Lung microvascular endothelial cell (primary cell): ENCODE results near the gene SLIT1. TPM values are rescaled to one million over a fixed set of nuclear protein-coding genes. Genes with fewer than 3 reads are reported as not detected.

ENCODE experiments used
- DNase-seq, 2 donors: peaks; one replicate each; pipeline versions ENCODE4 v3.0.0 to v3.0.0-alpha.2; 2010; ENCODE audit warnings: low read depth in 2 of 2
- total RNA-seq: library from RNA; depleted of rRNA; stranded (reverse); fragments of >200 nt; gene quantifications from 2 replicates; pipeline ENCODE4 v1.2.1, GENCODE V29; 2014

The SLIT1 gene
- total RNA-seq, 1 donor from 2014 or later, result not detected

DNA sequence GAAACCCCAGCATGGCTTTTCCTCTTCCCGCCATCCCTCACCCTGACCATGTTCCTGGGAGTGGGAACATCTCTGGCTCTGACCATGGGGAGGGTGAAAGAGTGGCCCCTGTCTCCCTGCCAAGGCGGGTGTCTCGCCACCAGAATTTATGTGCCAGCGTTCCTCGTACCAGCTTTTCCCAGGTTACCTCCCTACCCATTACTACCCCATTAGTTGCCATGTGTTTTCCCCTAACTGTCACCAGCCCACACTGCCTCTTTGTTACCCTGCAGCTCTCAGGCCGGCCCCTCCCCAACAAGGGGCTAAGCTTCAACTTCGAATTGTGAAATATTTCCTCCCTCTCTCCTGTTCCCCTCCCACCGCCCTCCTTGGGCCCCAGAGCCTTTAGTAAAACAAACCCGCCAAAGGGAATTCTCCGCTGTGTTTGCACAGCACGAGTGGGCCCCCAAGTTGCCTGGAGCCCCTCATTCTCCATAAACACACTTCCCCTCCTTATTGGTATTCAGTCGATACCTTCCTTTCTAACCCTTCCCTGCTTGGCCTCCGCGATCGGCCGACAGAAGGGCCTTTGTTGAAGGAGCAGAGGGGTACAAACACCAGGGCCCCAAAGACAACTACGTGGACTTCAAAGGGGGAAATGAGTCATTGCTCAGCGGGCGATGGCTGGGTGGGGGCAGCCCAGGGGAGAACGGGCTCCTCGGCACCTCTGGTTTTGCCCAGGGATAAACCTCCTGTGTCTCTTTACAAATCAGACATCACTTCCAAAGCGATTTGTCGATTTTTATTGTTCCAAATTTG is 45.5 kb downstream of the SLIT1 start:
- no peak for DNase-seq

DNA sequence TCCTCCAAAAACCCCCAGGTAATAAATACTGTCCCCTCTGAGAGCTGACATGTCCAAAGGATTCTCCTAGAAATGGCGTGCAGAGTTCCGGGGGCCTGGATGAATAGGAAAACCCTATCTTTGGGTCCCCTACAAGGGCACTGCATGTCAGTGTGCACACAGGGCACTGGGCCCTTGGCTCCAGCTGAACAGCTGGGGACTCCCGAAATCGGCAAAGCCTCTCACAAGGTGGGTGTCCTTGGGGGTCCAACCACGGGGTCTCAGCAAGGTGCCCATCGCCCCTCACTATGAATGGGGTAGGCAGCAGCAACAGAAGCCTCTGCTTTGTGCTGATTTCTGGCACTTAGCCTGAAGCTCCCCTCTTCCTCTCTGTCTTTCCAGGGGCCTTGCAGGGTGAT is 46.1 kb downstream of the SLIT1 start:
- DNase-seq, result no peak

DNA sequence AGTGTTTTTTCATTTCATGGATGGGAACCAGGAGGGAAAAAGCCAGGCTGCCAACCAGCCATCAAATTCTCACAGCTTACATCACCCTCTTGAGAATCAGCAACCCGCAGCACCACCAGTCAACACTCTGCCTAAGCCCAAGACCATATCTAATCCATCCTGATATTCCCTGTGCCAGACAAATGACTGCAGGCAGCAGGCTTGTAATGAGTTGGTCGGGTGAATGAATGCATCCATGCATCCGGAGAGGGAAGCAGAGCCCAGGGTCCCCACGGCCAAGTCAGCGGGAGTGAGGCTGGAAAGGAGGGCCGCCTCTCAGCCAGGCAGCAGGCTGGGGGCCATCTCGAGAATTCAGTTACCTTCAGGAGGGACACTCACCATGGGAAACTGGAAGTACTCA is 46.9 kb downstream of the SLIT1 start:
- no peak for DNase-seq

DNA sequence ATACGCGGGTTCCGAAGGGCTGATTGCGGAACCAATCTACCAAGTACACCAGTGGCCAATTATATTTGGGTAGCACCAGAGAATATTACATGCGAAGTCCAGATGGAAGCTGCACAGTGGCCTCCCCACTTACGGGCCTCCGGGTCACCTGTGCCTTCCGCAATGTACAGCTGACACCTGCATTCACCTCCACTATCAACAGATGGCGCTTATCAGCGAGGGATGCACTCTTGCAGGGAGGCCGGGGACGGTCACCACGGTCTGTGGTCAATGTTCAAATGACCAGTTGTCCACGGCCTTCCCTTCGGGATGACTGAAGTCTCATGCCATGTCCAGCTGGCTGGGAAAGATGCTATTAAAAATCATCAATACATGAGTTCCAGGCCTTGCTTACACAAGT is 47.6 kb downstream of the SLIT1 start:
- DNase-seq, result peak in 1 of 2 donors; percentile 26

DNA sequence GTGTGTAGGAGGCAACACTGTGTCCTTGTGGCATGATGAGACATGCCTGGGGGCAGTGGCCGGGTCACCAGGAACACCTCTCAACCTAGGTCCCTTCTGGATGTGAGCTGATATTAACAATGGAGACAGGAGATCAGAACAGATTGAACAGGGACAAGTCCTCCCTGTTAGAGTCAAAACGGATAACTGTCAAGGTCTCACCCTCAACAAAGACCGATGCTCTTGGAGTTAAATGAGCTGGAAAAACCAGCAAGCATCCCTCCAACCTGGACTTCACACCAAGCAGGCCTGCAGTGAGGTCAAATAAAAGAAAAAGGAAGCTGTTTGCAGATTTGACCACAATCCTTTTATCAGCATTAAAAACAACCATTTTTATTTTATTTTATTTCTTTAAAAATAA is 49.0 kb downstream of the SLIT1 start:
- DNase-seq, result no peak

DNA sequence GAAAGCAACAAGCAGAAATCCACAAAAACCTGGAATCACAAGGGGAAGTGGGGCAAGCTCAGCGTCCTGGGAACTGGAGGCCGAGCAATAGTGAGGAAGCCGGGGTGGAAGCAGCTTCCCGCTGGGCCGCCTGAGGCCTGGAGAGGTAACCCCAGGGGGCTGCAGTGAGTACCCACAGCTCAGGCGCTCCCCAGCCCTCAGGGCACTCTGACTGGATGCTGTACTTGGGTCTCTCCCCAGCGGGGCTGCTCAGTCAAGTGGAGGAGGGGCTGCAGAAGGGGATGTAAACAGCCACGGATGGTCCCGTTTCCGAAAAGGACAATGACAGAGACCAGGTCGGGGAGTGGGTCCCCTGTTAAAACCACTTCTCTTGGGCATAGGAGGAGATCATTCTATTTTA is 50.3 kb downstream of the SLIT1 start:
- no peak for DNase-seq

DNA sequence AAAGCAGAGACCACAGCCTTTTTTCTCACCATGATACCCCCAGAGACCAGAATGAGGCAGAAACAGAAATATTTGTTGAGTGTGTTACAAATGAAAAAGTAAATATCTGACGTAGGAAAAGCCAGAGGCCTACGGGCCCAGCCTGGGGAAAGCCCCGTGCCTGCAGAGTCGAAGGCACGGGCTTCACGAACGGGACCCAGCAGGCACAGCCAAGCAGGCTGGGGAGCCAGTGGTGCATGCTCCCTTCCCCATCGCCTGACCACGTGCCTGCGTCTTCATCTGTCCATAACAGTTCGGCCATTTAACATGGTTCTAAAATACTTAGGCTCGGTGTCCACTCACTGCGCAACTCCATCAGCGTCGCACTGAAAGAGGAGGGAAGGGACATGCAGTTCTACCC is 50.8 kb downstream of the SLIT1 start:
- DNase-seq, result no peak

DNA sequence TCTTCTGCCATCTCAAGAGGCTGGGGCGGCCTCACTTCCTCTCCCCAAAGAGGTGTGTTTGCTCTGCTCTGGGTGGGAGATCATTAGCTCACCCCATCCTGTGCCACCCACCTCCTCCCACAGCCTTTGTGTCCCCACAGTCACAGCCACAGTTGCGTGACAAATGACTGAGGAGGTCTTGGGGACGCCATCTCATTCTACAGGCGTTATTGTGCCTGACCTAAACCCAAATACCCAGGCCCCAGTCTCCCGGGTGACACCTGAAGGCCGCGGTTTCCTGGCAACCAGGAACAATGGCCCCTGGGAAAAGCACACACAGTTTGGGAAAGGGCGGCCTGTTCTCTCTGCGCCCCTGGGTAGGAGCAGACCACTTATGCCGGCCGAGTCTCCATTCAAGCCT is 51.6 kb downstream of the SLIT1 start:
- DNase-seq, result no peak

DNA sequence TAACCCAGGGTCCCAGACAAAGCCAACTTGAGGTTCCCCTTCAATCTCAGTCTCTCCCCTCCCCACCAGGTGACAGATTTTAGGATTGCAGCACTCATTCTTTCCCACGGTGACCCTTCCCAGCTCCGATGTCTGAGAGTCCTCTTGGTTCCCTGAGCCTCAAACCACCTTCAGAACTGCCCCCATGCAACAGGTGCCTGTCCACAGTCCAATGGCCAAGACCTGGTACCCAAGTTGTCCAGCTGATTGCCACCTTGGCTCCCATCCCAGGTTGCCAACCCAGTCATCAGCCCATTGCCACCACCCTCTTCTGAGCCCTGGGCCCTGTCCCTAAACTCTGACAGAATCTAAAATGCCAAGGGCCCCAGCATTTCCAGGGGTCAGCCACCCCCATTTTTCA is 53.5 kb downstream of the SLIT1 start:
- no peak for DNase-seq

DNA sequence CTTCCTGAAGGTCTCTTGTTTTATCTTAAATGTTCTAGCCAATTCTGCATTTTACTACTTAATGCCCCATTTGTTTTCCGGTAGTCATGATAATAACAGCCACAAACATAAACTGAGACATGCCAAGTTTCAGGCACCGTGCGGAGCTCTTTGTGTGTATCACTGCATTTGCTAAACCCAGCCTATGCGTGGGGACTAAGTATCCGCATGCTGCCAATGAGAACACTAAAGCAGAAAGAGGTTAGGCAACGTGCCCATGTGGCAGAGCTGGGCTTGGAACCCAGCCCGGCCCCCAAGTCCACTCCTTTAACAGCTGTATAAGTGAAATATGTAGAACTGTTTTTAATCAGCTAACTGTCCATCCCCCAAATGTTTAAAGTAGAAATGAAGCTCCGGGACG is 54.1 kb downstream of the SLIT1 start:
- no peak for DNase-seq

DNA sequence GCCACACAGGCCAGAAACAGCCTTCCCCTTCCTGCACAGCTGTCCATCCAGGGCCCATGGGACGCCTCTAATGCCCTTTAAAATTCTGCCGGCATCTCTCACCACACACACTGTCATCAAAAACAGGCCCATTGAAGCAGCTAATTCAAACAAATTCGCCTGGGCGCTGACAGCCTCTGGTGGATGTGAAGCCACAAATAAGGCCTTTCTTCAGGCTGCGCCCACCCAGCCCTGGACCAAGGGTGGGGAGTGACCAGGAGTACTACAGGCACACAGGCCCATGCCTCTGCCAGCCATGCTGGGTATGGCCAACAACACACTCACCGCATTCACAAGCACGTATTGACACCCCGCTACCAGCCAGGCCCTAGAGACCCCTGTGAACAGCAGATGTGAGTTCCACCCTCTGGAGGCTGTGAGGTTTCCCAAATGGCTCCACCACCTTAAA is 54.6 kb downstream of the SLIT1 start:
- DNase-seq, result no peak

DNA sequence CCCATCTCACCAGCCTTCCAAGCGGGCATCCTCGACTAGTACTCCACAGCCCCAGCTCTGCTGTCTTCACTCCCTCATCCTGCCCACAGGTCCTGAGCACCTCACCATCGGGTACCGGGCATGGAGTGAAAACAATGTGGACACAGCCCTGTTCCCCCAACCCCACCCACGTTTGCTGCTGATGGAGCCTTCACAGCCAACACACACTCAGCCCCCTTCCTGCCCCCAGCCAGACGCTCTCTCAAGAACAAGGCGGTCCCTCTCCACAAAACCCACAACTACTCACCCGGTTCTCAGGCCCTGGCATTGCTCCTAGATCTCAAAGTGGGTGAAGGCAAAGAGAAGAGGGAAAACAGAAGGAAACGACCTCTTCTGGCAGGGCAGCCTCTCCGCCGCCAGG is 56.1 kb downstream of the SLIT1 start:
- no peak for DNase-seq

DNA sequence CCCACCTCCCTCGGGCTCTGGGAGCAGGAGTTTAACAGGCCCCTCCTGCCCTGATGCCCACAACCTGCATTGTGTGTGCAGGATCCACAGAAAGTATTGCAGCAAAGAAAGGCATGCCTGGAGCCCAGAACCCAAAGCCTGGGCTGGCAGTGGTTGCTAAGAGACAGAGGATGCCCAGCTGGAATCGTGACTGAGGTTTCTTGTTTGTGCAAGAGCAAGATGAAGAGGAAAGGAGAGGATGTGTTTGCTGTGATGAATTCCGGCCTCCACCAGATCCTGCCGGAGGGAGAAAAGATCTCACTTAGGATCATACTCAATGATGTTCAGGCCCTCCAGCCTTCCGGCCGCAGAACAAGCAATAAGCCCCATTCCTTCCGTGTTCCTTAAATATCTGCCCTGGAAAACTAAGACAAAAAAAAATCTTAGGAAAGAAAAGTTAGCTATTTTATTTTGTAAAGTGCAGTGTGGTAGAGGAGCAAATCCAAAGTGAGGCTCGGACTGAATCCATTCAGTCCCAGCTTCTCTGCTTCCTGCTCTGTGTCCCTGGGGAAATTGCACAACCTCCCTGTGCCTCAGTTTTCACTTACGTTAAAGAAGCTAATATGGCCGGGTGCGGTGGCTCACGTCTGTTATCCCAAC is 57.1 kb downstream of the SLIT1 start:
- no peak for DNase-seq

DNA sequence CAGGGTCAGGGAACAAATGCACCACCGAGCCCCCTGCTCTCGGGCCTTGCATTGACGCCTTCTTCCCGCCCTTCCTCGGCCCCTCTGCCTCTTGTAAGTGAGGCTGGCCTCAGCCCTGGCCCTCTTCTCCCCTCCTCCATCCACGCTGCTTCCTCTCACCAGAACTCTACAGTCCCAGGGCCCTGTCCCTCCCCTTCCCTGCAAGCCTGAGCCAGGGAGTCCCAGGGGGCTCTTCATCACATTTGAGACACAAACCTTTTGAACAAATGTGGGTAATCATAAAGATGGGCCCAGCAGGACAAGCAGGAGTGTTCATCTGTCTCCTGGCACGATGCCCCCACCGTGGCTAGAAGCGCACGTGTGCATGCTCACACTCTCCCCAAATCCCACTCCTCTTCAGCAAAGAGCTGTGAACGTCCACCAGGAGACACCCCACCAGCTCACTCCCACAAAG is 57.7 kb downstream of the SLIT1 start:
- DNase-seq, result no peak

DNA sequence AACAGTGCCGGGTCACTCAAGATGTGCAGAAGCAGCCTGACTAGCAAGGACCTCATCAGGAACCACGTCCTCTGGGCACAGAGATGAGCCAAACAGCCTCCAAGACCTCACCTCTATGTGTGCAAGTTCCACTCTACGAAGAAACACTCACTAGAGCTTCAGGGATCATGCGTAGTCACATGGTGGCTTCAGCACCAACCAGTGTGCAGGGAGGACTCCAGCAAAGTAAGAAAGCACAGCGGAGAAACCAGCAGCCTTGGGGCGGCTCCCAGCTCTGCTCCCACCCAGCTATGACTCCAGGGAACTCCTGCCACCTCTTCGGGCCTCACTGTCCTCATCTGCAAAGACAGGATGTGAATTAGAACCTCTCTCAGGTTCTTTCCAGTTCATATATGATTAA is 58.2 kb downstream of the SLIT1 start:
- no peak for DNase-seq

DNA sequence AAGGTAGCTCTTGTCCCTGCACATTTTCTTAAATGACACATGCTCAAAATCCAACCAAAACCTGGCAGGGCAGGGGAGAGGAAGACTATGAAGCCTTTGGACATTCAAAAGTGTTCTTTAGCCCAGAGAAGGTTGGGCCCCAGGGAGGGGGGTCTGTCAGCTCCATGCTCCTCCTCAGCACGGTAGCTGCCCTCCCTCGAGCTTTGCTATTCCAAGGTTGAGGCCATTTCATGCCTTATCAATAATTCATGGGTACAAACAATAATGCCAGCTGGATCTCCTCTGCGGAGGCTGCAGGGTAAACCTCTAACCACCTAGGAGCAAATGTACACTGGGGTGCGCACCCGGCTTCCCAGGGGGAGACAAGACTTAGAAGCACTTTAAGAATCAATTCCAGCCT is 61.5 kb downstream of the SLIT1 start:
- no peak for DNase-seq

DNA sequence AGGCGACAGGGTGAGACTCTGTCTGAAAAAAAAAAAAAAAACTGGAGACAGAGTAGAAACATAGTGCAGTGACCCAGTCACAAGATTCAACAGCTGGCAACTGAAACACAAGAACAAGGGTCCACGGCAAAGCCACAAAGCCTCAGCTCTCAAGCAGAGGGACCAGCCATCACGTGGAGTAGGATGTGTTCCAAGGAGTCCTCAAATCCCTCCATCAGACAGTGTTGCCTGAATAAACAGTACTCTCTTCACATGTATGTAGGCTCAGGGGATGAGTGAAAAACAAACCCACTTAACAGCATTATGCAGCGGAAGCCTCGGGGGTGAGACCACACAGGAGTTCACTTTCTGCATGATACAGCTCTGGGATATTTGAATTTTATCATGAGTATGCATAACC is 62.0 kb downstream of the SLIT1 start:
- DNase-seq, result no peak

DNA sequence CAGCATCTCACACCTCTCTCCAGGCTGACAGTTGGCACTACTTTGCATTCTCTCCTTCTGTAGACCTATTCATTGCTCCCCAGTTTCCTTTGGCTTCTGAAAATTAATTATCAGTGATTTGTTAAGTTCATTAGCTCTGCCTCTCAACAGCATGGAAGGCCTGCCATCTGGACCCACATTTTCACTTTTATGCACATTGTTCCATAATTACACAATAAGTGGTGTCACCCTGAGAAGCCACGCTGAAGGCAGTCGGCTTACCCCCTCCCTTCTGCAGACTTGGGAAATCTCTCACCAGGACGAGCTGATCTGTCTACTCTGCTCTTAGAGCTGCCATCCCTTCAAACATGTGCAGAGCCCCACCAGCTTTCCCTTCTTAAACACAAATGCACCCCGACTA is 64.7 kb downstream of the SLIT1 start:
- DNase-seq, result no peak

DNA sequence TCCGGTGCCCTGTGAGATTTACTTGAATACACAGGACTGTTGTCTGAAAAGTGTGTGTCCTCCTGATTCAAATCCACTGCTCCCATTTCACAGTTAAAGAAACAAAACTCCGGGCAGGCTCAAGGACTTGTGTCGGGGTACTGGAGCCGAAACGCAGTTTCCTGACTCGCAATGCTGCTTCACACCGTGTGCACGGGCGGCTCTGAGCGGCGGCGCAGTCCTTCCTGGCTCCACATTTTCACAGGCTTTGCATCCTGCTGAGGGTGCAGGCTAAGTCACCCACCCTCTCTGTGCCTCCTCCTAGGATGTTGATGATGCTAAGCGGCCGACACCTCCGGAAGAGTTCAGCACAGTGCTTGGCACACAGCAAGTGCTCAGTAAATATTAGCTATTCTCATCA is 65.4 kb downstream of the SLIT1 start:
- no peak for DNase-seq

DNA sequence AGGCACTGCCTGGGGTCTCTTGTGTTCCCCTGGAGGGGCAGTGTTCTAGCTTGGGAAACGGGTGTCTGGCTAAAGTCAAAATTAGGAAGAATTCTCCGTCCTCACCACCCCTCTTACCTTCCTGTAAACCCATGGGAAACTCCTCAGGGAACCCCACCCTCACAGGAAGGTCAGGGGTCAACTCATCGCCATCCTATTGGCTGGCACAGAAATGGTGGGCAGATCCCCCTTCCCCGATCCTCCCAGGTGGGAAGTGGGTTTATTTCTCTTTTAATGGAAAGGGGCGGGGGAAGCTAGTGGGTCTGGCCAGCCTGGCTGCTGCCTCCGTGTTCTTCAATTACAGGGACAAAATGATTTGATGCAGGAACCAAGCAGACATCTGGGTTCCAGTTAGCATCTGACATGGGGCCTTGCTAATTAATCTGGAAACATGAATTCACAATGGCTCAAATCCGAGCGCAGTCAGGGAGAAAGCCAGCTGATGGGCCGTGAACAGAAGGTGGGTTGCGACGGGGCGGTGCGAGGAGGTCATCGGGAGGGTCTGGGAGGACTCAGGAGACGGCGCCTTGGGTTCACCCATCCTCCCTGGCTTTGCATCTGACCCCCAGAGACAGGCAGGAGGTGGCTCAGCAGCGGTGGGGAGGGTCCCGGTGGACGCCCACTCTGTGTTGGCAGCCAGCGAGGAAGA is 66.6 kb downstream of the SLIT1 start:
- DNase-seq, result no peak

DNA sequence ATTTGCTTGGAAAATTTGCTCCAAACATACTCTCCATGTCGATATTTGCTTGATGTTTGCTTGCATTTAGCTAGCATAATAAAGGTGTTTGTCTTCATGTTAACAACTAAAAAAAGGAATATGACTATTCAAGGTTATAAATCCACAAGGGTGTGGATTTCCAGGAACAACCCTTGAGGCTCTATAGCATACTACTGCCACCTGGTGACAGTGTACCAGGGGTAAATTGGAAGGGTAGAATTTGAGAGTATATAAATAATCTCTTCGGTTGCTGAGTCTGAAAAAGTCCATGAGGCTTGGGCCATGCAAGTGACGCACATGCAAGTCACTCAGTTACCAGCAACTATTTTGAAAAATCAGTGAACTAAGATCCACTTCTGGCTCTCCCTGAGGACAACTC is 68.4 kb downstream of the SLIT1 start:
- DNase-seq, result peak; percentile 6 to 42

DNA sequence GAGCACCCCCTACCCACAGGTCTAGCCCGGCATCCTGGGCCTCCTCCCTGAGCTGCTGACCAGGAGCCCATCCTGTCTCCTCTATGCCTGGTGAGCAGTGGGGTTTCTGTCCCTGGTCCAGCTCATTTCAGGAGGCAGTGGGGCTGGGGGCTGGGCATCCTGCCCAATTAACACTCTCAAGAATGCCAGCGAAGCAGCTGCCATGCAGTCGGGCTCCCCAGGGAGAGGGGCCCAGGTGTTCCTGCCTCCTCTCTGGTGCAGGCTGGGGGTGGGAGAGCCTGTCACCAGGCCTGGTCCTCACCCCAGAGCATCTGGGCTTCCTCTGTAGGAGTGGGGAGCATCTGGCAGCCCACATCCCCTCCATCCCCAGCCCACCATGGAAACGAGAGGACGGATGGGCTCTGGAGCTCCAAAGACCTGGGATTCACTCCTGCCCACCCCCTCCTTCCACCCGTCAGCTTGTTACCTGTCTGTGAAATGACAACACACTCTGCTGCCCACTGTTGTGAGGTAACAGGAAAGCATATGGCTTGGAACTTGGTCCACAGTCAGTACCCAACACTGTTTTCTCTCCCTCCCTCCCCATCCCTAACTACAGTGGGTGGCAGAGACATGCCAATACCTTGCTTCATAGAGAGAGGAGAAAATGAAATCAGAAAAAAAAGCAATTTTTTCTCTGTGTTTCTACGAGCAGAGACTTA is 69.1 kb downstream of the SLIT1 start:
- DNase-seq, result no peak
